BE2C (cell line): ENCODE results near the gene PCCA.

Experiments
- DNase-seq: peaks from one replicate; pipeline ENCODE4 v3.0.0-alpha.2; 2020
- H3K27me3 ChIP-seq: fragments of 250-450 bp; sonication (Bioruptor Pico); 2 replicates; pipeline ENCODE4 v1.5.1; 2020; ENCODE audit warnings: mild to moderate bottlenecking
- H3K36me3 ChIP-seq: fragments of 250-450 bp; sonication (Bioruptor Pico); 2 replicates; pipeline ENCODE4 v1.5.1; 2020; ENCODE audit warnings: mild to moderate bottlenecking
- H3K4me1 ChIP-seq: fragments of 250-450 bp; sonication (Bioruptor Pico); 2 replicates; pipeline ENCODE4 v1.5.1; 2020
- H3K4me3 ChIP-seq: 2 replicates; pipeline ENCODE4 v1.5.1; 2011; ENCODE audit warnings: low read depth, low read length
- H3K9me3 ChIP-seq: fragments of 250-450 bp; sonication (Bioruptor Pico); 2 replicates; pipeline ENCODE4 v1.5.1; 2020
- CTCF ChIP-seq: IDR thresholded peaks from 2 replicates; pipeline ENCODE4 v1.5.1; 2012; ENCODE audit warnings: mild to moderate bottlenecking, low read depth, low read length

The PCCA gene

DNA sequence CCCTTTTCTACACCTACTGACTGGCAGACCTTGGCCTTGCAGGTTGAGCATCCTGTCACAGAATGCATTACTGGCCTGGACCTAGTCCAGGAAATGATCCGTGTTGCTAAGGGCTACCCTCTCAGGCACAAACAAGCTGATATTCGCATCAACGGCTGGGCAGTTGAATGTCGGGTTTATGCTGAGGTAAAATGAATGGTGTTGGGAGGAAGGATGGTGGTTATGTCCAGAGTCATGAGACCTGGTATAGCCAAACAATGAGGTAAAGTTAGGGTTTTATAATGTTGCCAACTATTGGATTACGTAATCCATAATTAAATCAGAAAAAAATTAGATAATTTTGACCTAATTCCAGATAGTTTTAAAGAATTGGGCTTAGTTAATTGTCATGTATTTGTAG lies 212.5 kb downstream of the PCCA start:
- no peak for TF ChIP-seq CTCF
- H3K27me3 ChIP-seq = no peaks in the 10 kb centered on the region
- no peaks in the 10 kb centered on the region for H3K36me3 ChIP-seq
- peak; percentile 73 for DNase-seq
- H3K4me1 ChIP-seq = peaks cover 13% of the 10 kb centered on the region
- H3K9me3 ChIP-seq = no peaks in the 10 kb centered on the region
- H3K4me3 ChIP-seq = no peak overlapping the region

DNA sequence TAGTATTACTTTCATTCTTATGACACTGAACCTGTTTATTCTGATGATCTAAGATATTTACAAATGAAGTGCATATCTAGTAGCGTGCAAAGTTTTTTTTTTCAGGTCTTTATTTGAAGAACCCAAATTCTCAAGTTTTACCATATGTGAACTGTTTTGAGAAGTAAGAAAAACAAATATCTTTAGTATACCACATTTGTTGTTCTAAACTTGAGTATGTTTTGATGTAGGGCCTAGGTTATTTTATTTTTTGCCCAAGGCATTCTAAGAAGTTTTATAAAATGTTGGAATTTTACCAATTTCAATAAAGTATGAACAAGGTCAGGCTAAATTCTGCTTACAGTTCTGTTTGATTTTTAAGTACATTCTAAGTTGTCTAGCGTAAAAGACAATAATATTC lies 213.5 kb downstream of the PCCA start:
- no peak for TF ChIP-seq CTCF
- H3K4me3 ChIP-seq = no peak overlapping the region
- H3K4me1 ChIP-seq = peaks cover 13% of the 10 kb centered on the region
- H3K9me3 ChIP-seq = no peaks in the 10 kb centered on the region
- H3K36me3 ChIP-seq = no peaks in the 10 kb centered on the region
- H3K27me3 ChIP-seq = no peaks in the 10 kb centered on the region
- DNase-seq = no peak

- H3K36me3 ChIP-seq = no peaks in the 10 kb centered on the region
- H3K4me1 ChIP-seq = peaks cover 13% of the 10 kb centered on the region
- TF ChIP-seq CTCF = no peak
- no peaks in the 10 kb centered on the region for H3K27me3 ChIP-seq
- no peak overlapping the region for H3K4me3 ChIP-seq
- no peaks in the 10 kb centered on the region for H3K9me3 ChIP-seq
- peak; percentile 24 for DNase-seq
These were observed 215.3 kb downstream of the PCCA start for GRCh38 chr13:100304229-100304628.

DNA sequence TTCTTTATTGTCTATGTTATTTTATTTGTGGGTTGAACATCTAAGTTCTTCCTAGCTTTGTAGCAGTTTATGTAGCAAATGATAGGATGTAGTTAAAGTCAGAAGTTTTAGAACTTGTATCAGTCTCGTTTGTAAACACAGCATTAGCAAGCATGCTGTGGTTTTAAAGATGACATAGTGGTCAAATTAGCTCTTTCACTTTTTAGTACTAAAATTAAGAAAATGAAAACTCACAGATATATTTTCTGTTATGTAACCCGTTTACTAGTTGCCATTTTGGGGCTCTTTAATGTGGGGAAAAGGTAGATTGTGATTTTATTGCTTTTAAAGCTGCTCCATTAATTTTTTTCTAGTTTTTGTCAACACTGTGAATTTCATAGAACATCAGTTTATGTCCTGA lies 216.5 kb downstream of the PCCA start:
- no peak overlapping the region for H3K4me3 ChIP-seq
- H3K27me3 ChIP-seq = no peaks in the 10 kb centered on the region
- no peaks in the 10 kb centered on the region for H3K9me3 ChIP-seq
- peaks cover 15% of the 10 kb centered on the region for H3K4me1 ChIP-seq
- DNase-seq = no peak
- H3K36me3 ChIP-seq = no peaks in the 10 kb centered on the region
- no peak for TF ChIP-seq CTCF

- H3K4me3 ChIP-seq = no peak overlapping the region
- peaks cover 9% of the 10 kb centered on the region for H3K4me1 ChIP-seq
- no peak for TF ChIP-seq CTCF
- DNase-seq = no peak
- no peaks in the 10 kb centered on the region for H3K36me3 ChIP-seq
- no peaks in the 10 kb centered on the region for H3K27me3 ChIP-seq
- H3K9me3 ChIP-seq = no peaks in the 10 kb centered on the region
These were observed 217.1 kb downstream of the PCCA start for GRCh38 chr13:100306030-100306429.

DNA sequence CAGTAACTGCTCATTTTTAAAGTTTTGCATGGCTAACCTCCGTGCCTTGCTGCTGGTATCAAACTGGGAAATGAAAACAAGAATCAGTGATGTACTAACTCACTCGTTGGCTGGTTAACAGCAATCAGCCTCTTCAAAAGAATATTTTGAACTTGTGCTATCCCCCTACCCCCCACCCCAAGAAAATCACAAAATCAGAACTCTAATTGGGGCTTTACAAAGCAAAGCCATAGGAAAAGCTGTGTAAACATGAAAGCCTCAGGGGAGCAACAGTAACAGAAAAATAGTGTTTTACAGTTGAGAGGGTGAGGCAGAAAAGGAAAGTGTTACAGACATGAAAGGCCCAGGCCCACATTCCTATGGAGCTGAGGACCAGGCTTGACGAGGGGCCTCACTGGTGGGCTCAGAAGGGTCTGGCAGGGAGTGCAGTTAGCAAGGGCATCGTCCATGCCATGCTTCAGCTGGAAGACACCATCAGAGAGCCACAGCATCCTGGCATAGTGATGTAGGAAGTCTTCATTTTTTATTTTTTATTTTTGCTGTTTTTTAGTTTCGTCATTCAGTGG lies 217.6 kb downstream of the PCCA start:
- Histone ChIP-seq H3K36me3 (no peaks in the 10 kb centered on the region), H3K27me3 (no peaks in the 10 kb centered on the region), H3K9me3 (no peaks in the 10 kb centered on the region), H3K4me3 (no peak overlapping the region), H3K4me1 (peaks cover 6% of the 10 kb centered on the region)
- no peak for DNase-seq
- TF ChIP-seq CTCF = no peak
